T-helper 2 cell treated with Interferon-gamma antibody and Interleukin-4, amounts not matched to agents 100 ng/mL and 5 ng/mL, for 36 hours (primary cell): ENCODE results near the gene KDELR1. TPM values are rescaled to one million over a fixed set of nuclear protein-coding genes. Genes with fewer than 3 reads are reported as not detected.

Source experiments
- intact Hi-C: fragments of 100-400 bp; cut with micrococcal nuclease; formaldehyde crosslinking; loops from one replicate; pipeline ENCODE4 v1.15.1; 2023
- total RNA-seq: library from RNA; stranded (reverse); gene quantifications from 2 replicates; pipeline ENCODE4 v1.2.3, GENCODE V29; 2022

The KDELR1 gene
- 73.3 and 77.8 TPM in 2 replicates for total RNA-seq

GRCh38 chr19:48391100-48392005 lies at the start of gene KDELR1:
Gene KDELR1, minus strand, starts transcription at chr19:48391551. Its CDS starts 193 bp downstream, at chr19:48391358.
- intact Hi-C loops, result loop anchor here (2.0 to 10.0 kb wide), 4 partner anchors 53 to 103 kb away; partner anchors contain the start of genes CYTH2 and GRWD1

- intact Hi-C loops, result no loop called here
These were observed 45.2 kb upstream of the KDELR1 start for GRCh38 chr19:48436586-48436985.

- intact Hi-C loops, result no loop called here
These were observed 42.0 kb upstream of the KDELR1 start for GRCh38 chr19:48433337-48433736.

GRCh38 chr19:48428670-48429069 lies 37.3 kb upstream of the KDELR1 start:
- intact Hi-C loops, result no loop called here

- intact Hi-C loops, result no loop called here
These were observed 33.4 kb upstream of the KDELR1 start for GRCh38 chr19:48424694-48425219.

GRCh38 chr19:48421548-48421947 lies 30.2 kb upstream of the KDELR1 start:
- intact Hi-C loops, result no loop called here

GRCh38 chr19:48419158-48419920 lies 28.0 kb upstream of the KDELR1 start:
- intact Hi-C loops, result loop anchor here (1.0 to 5.0 kb wide), 2 partner anchors 26 to 73 kb away; partner anchors contain the start of gene GRWD1

- intact Hi-C loops, result loop anchor here (1.0 to 5.0 kb wide), 2 partner anchors 27 to 74 kb away; partner anchors contain the start of gene GRWD1
These were observed 27.1 kb upstream of the KDELR1 start for GRCh38 chr19:48418317-48419064.

GRCh38 chr19:48417421-48417820 lies 26.1 kb upstream of the KDELR1 start:
- intact Hi-C loops, result loop anchor here (5.0 kb wide), 1 partner anchor 75 kb away; no protein-coding TSS in a partner anchor

- intact Hi-C loops, result loop anchor here (1.0 to 5.0 kb wide), 3 partner anchors 17 to 76 kb away; partner anchors contain the start of gene CYTH2
These were observed 24.5 kb upstream of the KDELR1 start for GRCh38 chr19:48415806-48416221.

GRCh38 chr19:48415395-48415794 lies 24.0 kb upstream of the KDELR1 start:
- intact Hi-C loops, result loop anchor here (1.0 to 5.0 kb wide), 3 partner anchors 16 to 77 kb away; partner anchors contain the start of gene CYTH2

GRCh38 chr19:48413879-48414587 lies 22.7 kb upstream of the KDELR1 start:
- intact Hi-C loops, result no loop called here

GRCh38 chr19:48405850-48406249 lies 14.5 kb upstream of the KDELR1 start:
- intact Hi-C loops, result no loop called here

- intact Hi-C loops, result no loop called here
These were observed 13.8 kb upstream of the KDELR1 start for GRCh38 chr19:48405010-48405659.

GRCh38 chr19:48403606-48404005 lies 12.3 kb upstream of the KDELR1 start:
- intact Hi-C loops, result no loop called here

GRCh38 chr19:48401287-48401686 lies 9.9 kb upstream of the KDELR1 start:
- intact Hi-C loops, result no loop called here

GRCh38 chr19:48400018-48400742 lies 8.8 kb upstream of the KDELR1 start:
- intact Hi-C loops, result no loop called here

- intact Hi-C loops, result loop anchor here (1.0 to 10.0 kb wide), 5 partner anchors 17 to 96 kb away; partner anchors contain the start of genes CYTH2, GRWD1 and SYNGR4
These were observed 7.3 kb upstream of the KDELR1 start for GRCh38 chr19:48398375-48399235.
